ENCODE data around the gene SHLD1.

DNA sequence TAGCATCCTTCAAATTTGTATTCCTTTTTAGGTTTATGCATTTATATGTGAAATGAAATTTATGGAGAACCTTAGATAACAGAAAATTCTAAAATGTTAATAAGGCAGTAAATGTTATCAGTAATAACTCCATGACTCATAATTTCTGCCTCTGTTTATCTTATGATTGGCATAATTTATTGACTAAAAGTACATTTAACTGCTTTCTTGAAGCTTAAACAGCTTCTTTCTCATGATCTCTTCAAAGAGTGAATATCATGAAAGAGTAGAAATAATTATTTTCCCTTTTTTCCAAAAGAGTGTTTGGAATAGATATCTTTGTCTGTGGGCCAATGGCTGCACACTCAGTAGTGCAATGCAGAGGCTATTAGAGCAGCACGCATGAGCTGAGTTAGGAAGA is 91.3 kb downstream of the SHLD1 start:
- TF ChIP-seq CTCF (optimal IDR thresholded peaks at IDR 0.05 in 1 of 3, IDR thresholded peaks at IDR 0.05 in 1 of 3, conservative IDR thresholded peaks at IDR 0.05 in 1 of 3; ENCODE audit: extremely low read depth in 1 of 3, insufficient read depth in 2 of 3, low read length in 3 of 3) (no peak), EZH2 (IDR thresholded peaks at IDR 0.05; ENCODE audit: low read length) (no peak)

All from keratinocyte (primary cell).